ENCODE data around the gene PXDC1. TPM values are rescaled to one million over a fixed set of nuclear protein-coding genes. Genes with fewer than 3 reads are reported as not detected.

Gene PXDC1
- total RNA-seq, 1 experiment from 2014 or later, result 6.3 TPM

DNA sequence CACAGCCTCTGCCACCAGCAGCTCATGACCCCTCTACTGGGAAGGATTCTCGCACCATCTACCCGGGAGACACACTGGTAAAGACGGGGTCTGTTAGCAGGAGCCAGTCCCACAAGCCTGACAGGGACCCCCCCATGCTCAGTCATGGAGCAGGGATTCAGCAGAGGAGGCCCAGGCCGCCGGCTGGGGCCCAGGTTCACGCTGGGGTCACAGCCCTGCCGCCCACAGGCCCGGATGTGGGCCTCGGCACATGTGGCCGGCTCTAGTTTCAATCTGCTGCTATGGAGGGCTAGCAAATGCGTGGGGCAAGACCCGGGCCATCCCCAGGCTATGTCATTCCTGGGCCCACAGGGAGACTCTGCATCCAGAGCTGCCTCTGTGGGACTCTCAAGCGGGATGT lies 25.1 kb downstream of the PXDC1 start:
- POLR2A ChIA-PET, result no interaction called here
- no peaks in the 10 kb centered on the region for H3K36me3 ChIP-seq (ENCODE audit: control insufficient read depth in 1 of 2, insufficient read depth in 2 of 2, low read length in 2 of 2)
- no peaks in the 10 kb centered on the region for H4K20me1 ChIP-seq (ENCODE audit: insufficient read depth)

More for the DNA sequence above, 25.1 kb downstream of the PXDC1 start:
- CTCF ChIA-PET, result no interaction called here
- Histone ChIP-seq H3K4me1 (ENCODE audit: control insufficient read depth in 1 of 2, insufficient read depth in 2 of 2, low read length in 2 of 2) (peaks cover 3 to 6% of the 10 kb centered on the region in 2 experiments; a peak in 3 of 4 replicates), H2AFZ (ENCODE audit: low read depth, low read length, poor library complexity, severe bottlenecking) (no peak overlapping the region), H3K27ac (ENCODE audit: low read depth, low read length) (no peak overlapping the region), H3K9me2 (ENCODE audit: insufficient read depth) (no peaks in the 10 kb centered on the region), H3K4me2 (ENCODE audit: low read length) (no peak overlapping the region), H3K27me3 (ENCODE audit: insufficient read depth, low read length) (no peaks in the 10 kb centered on the region), H3K4me3 (replicated peaks in 1 of 2; ENCODE audit: low read depth in 1 of 2, low read length in 2 of 2) (no peak overlapping the region), H3K9ac (ENCODE audit: low read length) (no peak overlapping the region), H3K9me3 (ENCODE audit: control insufficient read depth in 1 of 2, insufficient read depth in 1 of 2, low read depth in 1 of 2, low read length in 2 of 2) (no peaks in the 10 kb centered on the region), H3K79me2 (ENCODE audit: insufficient read depth, low read length) (no peaks in the 10 kb centered on the region)
- BruUV-seq (replicated peaks), result no TSS peak
- intact Hi-C loops (cut with micrococcal nuclease), result no loop called here
- ATAC-seq (no peak), DNase-seq (ENCODE audit: low read depth, low spot score) (no peak)
- no peak for TF ChIP-seq TCF7L2 (IDR thresholded peaks at IDR 0.05; ENCODE audit: borderline replicate concordance, extremely low read depth, insufficient read depth, insufficient read length)
- TF ChIP-seq FOSL1 (IDR thresholded peaks at IDR 0.05; ENCODE audit: low read depth), result no peak
- no peak for TF ChIP-seq SP1 (IDR thresholded peaks at IDR 0.05; ENCODE audit: low read depth)
- TF ChIP-seq EZH2phosphoT487 (IDR thresholded peaks at IDR 0.05; ENCODE audit: borderline replicate concordance), result no peak
- TF ChIP-seq, protein P1, sequence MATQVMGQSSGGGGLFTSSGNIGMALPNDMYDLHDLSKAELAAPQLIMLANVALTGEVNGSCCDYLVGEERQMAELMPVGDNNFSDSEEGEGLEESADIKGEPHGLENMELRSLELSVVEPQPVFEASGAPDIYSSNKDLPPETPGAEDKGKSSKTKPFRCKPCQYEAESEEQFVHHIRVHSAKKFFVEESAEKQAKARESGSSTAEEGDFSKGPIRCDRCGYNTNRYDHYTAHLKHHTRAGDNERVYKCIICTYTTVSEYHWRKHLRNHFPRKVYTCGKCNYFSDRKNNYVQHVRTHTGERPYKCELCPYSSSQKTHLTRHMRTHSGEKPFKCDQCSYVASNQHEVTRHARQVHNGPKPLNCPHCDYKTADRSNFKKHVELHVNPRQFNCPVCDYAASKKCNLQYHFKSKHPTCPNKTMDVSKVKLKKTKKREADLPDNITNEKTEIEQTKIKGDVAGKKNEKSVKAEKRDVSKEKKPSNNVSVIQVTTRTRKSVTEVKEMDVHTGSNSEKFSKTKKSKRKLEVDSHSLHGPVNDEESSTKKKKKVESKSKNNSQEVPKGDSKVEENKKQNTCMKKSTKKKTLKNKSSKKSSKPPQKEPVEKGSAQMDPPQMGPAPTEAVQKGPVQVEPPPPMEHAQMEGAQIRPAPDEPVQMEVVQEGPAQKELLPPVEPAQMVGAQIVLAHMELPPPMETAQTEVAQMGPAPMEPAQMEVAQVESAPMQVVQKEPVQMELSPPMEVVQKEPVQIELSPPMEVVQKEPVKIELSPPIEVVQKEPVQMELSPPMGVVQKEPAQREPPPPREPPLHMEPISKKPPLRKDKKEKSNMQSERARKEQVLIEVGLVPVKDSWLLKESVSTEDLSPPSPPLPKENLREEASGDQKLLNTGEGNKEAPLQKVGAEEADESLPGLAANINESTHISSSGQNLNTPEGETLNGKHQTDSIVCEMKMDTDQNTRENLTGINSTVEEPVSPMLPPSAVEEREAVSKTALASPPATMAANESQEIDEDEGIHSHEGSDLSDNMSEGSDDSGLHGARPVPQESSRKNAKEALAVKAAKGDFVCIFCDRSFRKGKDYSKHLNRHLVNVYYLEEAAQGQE (IDR thresholded peaks at IDR 0.05; ENCODE audit: low read depth), result no peak
- TF ChIP-seq SRF (IDR thresholded peaks at IDR 0.05; ENCODE audit: low read depth), result no peak
- TF ChIP-seq, protein P2, sequence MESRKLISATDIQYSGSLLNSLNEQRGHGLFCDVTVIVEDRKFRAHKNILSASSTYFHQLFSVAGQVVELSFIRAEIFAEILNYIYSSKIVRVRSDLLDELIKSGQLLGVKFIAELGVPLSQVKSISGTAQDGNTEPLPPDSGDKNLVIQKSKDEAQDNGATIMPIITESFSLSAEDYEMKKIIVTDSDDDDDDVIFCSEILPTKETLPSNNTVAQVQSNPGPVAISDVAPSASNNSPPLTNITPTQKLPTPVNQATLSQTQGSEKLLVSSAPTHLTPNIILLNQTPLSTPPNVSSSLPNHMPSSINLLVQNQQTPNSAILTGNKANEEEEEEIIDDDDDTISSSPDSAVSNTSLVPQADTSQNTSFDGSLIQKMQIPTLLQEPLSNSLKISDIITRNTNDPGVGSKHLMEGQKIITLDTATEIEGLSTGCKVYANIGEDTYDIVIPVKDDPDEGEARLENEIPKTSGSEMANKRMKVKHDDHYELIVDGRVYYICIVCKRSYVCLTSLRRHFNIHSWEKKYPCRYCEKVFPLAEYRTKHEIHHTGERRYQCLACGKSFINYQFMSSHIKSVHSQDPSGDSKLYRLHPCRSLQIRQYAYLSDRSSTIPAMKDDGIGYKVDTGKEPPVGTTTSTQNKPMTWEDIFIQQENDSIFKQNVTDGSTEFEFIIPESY (IDR thresholded peaks at IDR 0.05; ENCODE audit: extremely low read depth, insufficient replicate concordance, low read length), result no peak
- no peak for TF ChIP-seq YY1 (IDR thresholded peaks at IDR 0.05; ENCODE audit: extremely low read depth, insufficient replicate concordance, low read depth, low read length)
- no peak for TF ChIP-seq CBX3 (IDR thresholded peaks at IDR 0.05; ENCODE audit: low read depth)
- no peak for TF ChIP-seq SIN3A (IDR thresholded peaks at IDR 0.05; ENCODE audit: low read depth)
- TF ChIP-seq CEBPB (IDR thresholded peaks at IDR 0.05; ENCODE audit: low read depth), result no peak
- no peak for TF ChIP-seq EGR1 (IDR thresholded peaks at IDR 0.05; ENCODE audit: low read depth)
- TF ChIP-seq, protein P3, sequence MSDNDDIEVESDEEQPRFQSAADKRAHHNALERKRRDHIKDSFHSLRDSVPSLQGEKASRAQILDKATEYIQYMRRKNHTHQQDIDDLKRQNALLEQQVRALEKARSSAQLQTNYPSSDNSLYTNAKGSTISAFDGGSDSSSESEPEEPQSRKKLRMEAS (IDR thresholded peaks at IDR 0.05), result no peak
- no peak for TF ChIP-seq RAD21 (IDR thresholded peaks at IDR 0.05; ENCODE audit: low read depth)
- TF ChIP-seq POLR2AphosphoS5 (IDR thresholded peaks at IDR 0.05; ENCODE audit: low read depth, low read length), result no peak
- no peak for TF ChIP-seq ZNF274 (IDR thresholded peaks at IDR 0.05; ENCODE audit: low read depth, low read length)
- RAD21 ChIA-PET (ENCODE audit: low non-redundant PET in 1 of 2, low total read pairs in 2 of 2, uncharacterized antibody in 2 of 2, unreplicated experiment in 2 of 2), result no interaction called here
